Measurements from ENCODE around the gene TBC1D22A. TPM values are rescaled to one million over a fixed set of nuclear protein-coding genes. Genes with fewer than 3 reads are reported as not detected.

Gene TBC1D22A
- total and polyA plus RNA-seq, 10 of the 15 experiments (the other 5 are each of a cell fraction or from before 2014, with no cell fraction given): 0.63 to 44.7 (median 27.4) TPM

DNA sequence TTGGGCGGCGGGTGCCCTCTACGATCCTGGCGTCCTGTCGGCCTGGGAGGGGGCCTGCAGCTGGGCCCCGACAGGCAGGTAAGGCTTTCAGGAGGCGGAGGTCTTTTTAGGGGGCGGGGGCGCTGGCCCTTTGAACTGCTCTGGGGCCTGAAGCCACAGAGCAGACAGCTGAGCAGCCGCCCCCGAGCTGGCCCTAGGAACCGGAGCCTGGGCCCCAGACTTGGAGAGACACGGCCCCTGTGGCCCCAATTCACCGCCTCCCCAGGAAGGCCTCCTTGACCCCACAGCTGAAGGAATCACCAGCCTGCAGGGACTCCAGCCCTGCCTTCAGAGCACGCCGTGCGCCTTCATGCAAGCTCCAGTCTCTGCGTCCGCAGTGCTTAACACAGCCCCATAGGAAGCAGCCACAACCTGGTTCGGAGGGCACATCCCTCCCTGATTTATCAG, 23.8 kb upstream of the TBC1D22A start:
- peak; percentile 2; the same call in 2 of the 3 replicates for ATAC-seq
- WGBS (ENCODE audit: insufficient coverage, insufficient replicate concordance, low lambda C conversion rate, missing lambda C conversion rate): 24% methylated on average over 15 of the region's 20 CpGs
- in situ Hi-C loops (cut with MboI): no loop called here

More for the DNA sequence above, 23.8 kb upstream of the TBC1D22A start:
- RAD21 ChIA-PET (ENCODE audit: unreplicated experiment): interaction anchor here (0.8 to 2.0 kb wide), 3 partner anchors 20 to 64 kb away, joined by 3 to 12 read pairs (median 3); no protein-coding TSS in a partner anchor
- H3K4me3 ChIP-seq: peak overlapping the region; percentile 64
- peak overlapping the region; percentile 67 for H2AFZ ChIP-seq (ENCODE audit: control insufficient read depth, low read depth, low read length)
- H3K27me3 ChIP-seq (replicated peaks in 1 of 2; ENCODE audit: control insufficient read depth in 2 of 2, insufficient read depth in 2 of 2, low read length in 1 of 2): no peaks in the 10 kb centered on the region
- peak overlapping the region; percentile 79 for H3K4me2 ChIP-seq (ENCODE audit: control insufficient read depth, insufficient read depth)
- peaks cover 30% of the 10 kb centered on the region for H3K4me1 ChIP-seq (ENCODE audit: control insufficient read depth, insufficient read depth, low read length)
- no peaks in the 10 kb centered on the region for H3K36me3 ChIP-seq (ENCODE audit: control insufficient read depth in 2 of 2, insufficient read depth in 2 of 2, low read length in 1 of 2)
- no peak for DNase-seq (ENCODE audit: low read depth, low spot score)
- POLR2A ChIA-PET: no interaction called here
- peak overlapping the region; percentile 20; the same call in 1 of the 2 replicates for H3K9ac ChIP-seq (ENCODE audit: control insufficient read depth, insufficient read depth, low read length)
- H4K20me1 ChIP-seq (ENCODE audit: control insufficient read depth, insufficient read depth): peaks cover 3% of the 10 kb centered on the region; the same call in 1 of the 2 replicates
- FAIRE-seq: no peak
- H3K9me3 ChIP-seq (replicated peaks; ENCODE audit: control insufficient read depth, insufficient read depth, low read length): no peaks in the 10 kb centered on the region; the same call in 2 of the 3 replicates
- SMC1A ChIA-PET (ENCODE audit: uncharacterized antibody, unreplicated experiment): interaction anchor here (1.1 to 1.2 kb wide), 2 partner anchors 19 to 64 kb away, joined by 5 to 6 read pairs; no protein-coding TSS in a partner anchor
- no TSS peak for BruUV-seq (replicated peaks)
- peak overlapping the region; percentile 37; the same call in 1 of the 2 replicates for H3K27ac ChIP-seq (ENCODE audit: control insufficient read depth, insufficient read depth)
- CTCF ChIA-PET: interaction anchor here (0.9 to 2.9 kb wide), 7 partner anchors 11 to 64 kb away, joined by 3 to 15 read pairs (median 5); no protein-coding TSS in a partner anchor
- intact Hi-C loops (cut with micrococcal nuclease; ENCODE audit: unreplicated experiment): loop anchor here (5.0 kb wide), 2 partner anchors 151 to 176 kb away; no protein-coding TSS in a partner anchor
- TF ChIP-seq HDAC6 (IDR thresholded peaks at IDR 0.05; ENCODE audit: unreplicated experiment) (no peak), TCF3 (IDR thresholded peaks at IDR 0.05; ENCODE audit: borderline replicate concordance, insufficient read depth, low read depth, low read length) (no peak), NR2F1 (conservative IDR thresholded peaks at IDR 0.05) (0 out of 2 replicates have a peak, but pooled peaks have one; percentile 8)
- TF ChIP-seq, protein P1, sequence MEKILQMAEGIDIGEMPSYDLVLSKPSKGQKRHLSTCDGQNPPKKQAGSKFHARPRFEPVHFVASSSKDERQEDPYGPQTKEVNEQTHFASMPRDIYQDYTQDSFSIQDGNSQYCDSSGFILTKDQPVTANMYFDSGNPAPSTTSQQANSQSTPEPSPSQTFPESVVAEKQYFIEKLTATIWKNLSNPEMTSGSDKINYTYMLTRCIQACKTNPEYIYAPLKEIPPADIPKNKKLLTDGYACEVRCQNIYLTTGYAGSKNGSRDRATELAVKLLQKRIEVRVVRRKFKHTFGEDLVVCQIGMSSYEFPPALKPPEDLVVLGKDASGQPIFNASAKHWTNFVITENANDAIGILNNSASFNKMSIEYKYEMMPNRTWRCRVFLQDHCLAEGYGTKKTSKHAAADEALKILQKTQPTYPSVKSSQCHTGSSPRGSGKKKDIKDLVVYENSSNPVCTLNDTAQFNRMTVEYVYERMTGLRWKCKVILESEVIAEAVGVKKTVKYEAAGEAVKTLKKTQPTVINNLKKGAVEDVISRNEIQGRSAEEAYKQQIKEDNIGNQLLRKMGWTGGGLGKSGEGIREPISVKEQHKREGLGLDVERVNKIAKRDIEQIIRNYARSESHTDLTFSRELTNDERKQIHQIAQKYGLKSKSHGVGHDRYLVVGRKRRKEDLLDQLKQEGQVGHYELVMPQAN (conservative IDR thresholded peaks at IDR 0.05): 0 out of 2 replicates have a peak, but pooled peaks have one; percentile 6
- peaks cover 36% of the 10 kb centered on the region for H3K79me2 ChIP-seq (ENCODE audit: control insufficient read depth, insufficient read depth, low read length)

Data from GM12878 (cell line).